ENCODE data around the gene DCTD.

- no peak for TF ChIP-seq POLR2A (IDR thresholded peaks at IDR 0.05; ENCODE audit: low read length)
- TF ChIP-seq GATA1 (IDR thresholded peaks at IDR 0.05; ENCODE audit: low read depth, low read length) = no peak
Observed at GRCh38 chr4:182906786-182907185, 10.4 kb downstream of the DCTD start.
